ENCODE data around the gene SYTL1.

Gene SYTL1

DNA sequence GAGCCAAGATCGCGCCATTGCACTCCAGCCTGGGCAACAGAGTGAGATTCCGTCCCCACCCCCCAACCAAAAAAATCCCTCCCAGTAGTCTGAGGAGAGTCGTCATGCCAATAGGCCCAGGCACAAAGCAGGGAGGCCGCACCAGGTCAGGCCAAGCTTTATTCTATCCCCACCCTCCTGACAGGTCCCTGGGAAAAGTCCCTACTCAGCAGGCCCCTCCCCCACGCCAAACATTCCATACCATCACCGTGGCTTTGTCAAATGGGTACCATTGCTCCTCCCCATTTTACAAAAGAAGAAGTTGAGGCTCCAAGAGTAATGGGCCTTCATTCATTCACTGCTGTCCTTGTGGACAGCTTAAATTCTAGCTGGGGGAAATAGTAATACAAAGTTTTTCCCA, 55.9 kb downstream of the SYTL1 start:
- H3K4me3 ChIP-seq (ENCODE audit: low read depth, low read length) = no peak overlapping the region
- TF ChIP-seq MAX (IDR thresholded peaks at IDR 0.05; ENCODE audit: low read depth, low read length) = no peak
- TF ChIP-seq, protein P1, sequence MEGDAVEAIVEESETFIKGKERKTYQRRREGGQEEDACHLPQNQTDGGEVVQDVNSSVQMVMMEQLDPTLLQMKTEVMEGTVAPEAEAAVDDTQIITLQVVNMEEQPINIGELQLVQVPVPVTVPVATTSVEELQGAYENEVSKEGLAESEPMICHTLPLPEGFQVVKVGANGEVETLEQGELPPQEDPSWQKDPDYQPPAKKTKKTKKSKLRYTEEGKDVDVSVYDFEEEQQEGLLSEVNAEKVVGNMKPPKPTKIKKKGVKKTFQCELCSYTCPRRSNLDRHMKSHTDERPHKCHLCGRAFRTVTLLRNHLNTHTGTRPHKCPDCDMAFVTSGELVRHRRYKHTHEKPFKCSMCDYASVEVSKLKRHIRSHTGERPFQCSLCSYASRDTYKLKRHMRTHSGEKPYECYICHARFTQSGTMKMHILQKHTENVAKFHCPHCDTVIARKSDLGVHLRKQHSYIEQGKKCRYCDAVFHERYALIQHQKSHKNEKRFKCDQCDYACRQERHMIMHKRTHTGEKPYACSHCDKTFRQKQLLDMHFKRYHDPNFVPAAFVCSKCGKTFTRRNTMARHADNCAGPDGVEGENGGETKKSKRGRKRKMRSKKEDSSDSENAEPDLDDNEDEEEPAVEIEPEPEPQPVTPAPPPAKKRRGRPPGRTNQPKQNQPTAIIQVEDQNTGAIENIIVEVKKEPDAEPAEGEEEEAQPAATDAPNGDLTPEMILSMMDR (IDR thresholded peaks at IDR 0.05; ENCODE audit: low read depth, low read length) = no peak
- no peak for DNase-seq (ENCODE audit: low read depth)

DNA sequence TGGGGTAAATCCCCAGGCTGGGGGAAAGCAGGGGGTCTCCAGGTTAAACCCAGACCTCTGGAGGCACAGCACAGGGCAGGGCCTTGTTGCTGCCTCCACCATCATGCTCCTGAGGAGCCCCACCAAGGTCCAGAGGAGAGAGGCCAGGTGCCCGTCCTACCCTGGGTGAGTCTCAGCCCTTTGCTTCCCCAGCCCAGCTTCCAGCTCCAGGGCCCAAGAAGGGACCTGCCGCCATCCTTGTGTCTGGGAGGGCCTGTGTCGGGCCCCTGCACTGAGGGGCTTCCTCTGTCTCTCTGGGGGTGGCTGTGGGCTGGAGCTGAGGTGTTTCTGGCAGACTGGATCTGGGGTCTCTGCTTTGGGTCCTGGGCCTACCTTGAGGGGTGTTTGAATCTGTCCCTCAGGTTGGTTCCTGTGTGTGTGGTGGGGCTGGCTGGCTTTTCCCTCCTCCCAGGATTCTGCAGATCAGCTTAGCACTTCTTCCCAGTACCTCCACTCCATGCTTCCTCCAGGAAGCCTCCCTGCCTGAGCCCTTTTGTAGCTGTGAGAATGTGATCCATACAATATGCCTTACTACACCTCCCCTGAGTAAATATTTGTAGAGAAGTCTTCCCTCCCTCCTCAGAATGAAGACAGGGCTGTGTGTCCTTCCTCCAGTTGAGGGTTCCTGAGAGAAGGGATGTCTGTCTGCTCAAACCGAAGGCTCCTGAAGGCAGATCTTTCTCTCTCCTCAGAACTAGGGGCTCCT, 56.8 kb downstream of the SYTL1 start:
- no peak for DNase-seq (ENCODE audit: low read depth)
- no peak overlapping the region for H3K4me3 ChIP-seq (ENCODE audit: low read depth, low read length)
- TF ChIP-seq POLR2A (IDR thresholded peaks at IDR 0.05; ENCODE audit: extremely low read depth, insufficient read length) = no peak
- no peak for TF ChIP-seq MAX (IDR thresholded peaks at IDR 0.05; ENCODE audit: low read depth, low read length)
- TF ChIP-seq, protein P1 (IDR thresholded peaks at IDR 0.05; ENCODE audit: low read depth, low read length) = no peak
- TF ChIP-seq MYC (IDR thresholded peaks at IDR 0.05; ENCODE audit: low read depth, low read length) = no peak

DNA sequence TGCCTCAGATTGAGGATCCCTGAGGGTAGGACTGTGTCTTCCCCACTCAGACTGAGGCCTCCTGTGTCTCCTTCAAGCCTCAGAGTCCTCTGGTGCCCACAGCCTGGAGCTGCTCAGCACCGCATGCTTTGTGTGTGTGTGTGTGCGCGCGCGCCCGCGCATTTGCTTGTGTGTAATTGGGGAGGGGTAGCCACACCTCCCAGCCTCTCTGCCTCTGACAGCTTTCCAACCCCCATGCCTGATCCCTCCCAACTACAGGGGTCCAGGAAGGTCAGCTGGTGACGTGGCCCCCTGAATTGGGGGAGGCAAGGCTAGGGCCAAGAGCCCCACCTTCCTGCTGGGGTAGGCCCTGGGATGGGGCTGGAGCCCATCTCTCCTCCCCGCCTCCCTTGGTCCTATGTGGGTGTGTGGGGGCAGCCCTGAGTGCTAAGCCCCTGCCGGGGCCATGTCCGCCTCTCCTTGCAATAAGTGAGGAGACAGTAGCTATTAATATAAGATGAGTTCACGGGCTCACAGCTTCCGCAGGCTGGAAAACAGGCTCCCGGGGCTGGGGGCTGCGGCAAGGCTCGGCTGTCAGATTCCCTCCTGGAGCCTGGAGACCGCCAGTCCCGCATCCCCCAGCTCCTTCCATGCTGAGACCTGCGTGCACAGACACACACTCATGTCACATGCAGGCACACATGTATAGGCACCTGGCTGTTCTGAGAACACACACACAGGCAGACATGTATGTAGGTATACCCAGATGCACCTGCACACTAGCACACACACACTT, 57.6 kb downstream of the SYTL1 start:
- TF ChIP-seq MAX (IDR thresholded peaks at IDR 0.05; ENCODE audit: low read depth, low read length) (no peak), POLR2A (IDR thresholded peaks at IDR 0.05; ENCODE audit: extremely low read depth, insufficient read length) (no peak), MYC (IDR thresholded peaks at IDR 0.05; ENCODE audit: low read depth, low read length) (no peak)
- TF ChIP-seq, protein P1 (IDR thresholded peaks at IDR 0.05; ENCODE audit: low read depth, low read length) = no peak
- H3K4me3 ChIP-seq (ENCODE audit: low read depth, low read length) = no peak overlapping the region
- no peak for DNase-seq (ENCODE audit: low read depth)

DNA sequence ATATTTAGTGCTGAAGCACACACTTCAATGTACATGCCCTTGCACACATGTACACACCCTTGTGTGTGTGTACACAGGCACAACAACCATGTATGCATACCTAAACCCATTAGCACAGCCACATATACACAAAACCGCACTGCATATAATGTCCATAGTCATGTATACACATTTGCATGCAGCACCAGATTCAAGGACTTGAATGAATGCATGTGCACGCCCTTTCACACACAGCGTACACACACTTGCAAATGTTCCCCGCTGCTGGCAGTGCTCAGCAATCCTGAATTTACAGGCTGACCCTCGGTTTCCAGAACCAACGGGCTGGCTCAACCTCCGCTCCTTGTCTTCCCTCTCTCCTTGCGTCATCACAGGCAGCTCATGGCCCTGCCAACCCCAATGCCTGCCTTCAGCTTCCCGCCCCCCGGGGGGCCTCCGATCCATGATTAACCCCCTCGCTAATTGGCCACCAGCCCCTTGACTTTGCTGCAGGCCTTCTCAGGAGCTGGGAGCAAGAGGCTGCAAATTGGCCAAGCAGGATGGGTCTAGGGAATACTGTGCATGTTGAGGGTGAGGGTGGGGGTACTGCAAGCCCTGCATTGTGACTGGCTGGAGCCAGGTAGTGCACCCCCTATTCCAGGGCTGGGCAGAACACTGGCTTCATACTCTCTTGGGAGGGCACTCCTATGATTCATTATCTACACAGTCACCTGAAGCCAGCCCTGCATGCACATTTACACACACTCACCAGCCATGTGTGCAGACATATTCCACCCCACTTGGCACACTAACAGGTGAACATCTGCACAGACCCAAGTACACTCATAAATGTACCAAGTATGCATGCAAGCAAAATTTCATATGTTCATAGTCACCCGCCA, 58.5 kb downstream of the SYTL1 start:
- H3K4me3 ChIP-seq (ENCODE audit: low read depth, low read length) = no peak overlapping the region
- no peak for DNase-seq (ENCODE audit: low read depth)
- TF ChIP-seq POLR2A (IDR thresholded peaks at IDR 0.05; ENCODE audit: extremely low read depth, insufficient read length) (no peak), MYC (IDR thresholded peaks at IDR 0.05; ENCODE audit: low read depth, low read length) (no peak), MAX (IDR thresholded peaks at IDR 0.05; ENCODE audit: low read depth, low read length) (no peak)
- TF ChIP-seq, protein P1 (IDR thresholded peaks at IDR 0.05; ENCODE audit: low read depth, low read length) = no peak

DNA sequence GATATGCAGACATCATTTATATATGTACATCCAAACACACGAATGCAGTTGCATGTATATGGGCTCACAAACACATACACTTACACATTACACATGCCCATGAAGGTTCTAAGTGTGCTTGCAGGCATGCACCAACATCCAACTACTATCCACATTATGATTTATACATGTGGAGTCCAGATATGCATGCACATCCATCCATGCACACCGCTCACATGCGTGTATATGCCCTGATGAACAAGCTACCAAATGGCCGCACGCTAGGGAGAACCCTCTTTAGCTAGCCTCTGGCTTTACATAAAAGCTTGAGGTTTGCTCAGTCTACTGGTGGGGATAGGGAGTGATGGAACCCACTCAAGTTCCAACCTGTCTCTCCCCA, 59.1 kb downstream of the SYTL1 start:
- no peak for DNase-seq (ENCODE audit: low read depth)
- no peak for TF ChIP-seq MYC (IDR thresholded peaks at IDR 0.05; ENCODE audit: low read depth, low read length)
- TF ChIP-seq MAX (IDR thresholded peaks at IDR 0.05; ENCODE audit: low read depth, low read length) = no peak
- TF ChIP-seq POLR2A (IDR thresholded peaks at IDR 0.05; ENCODE audit: extremely low read depth, insufficient read length) = no peak
- TF ChIP-seq, protein P1 (IDR thresholded peaks at IDR 0.05; ENCODE audit: low read depth, low read length) = no peak
- no peak overlapping the region for H3K4me3 ChIP-seq (ENCODE audit: low read depth, low read length)
